ENCODE results near the gene FBN2.

DNA sequence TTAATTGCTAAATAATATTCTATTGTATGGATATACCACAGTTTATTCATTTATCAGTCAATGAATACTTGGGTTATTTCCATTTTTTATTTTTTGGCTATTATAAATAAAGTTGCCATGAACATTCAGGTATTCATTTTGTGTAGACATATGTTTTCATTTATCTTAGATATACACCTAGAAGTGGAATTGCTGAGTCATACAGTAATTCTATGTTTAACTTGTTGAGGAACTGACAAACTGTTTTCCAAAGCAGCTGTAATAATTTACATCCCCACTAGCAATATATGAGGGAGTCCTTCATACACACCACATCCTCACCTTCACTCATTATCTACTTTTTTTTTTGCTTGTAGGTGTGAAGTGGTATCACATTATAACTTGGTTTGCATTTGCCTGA, 123.6 kb downstream of the FBN2 start:
- TF ChIP-seq, protein P1, sequence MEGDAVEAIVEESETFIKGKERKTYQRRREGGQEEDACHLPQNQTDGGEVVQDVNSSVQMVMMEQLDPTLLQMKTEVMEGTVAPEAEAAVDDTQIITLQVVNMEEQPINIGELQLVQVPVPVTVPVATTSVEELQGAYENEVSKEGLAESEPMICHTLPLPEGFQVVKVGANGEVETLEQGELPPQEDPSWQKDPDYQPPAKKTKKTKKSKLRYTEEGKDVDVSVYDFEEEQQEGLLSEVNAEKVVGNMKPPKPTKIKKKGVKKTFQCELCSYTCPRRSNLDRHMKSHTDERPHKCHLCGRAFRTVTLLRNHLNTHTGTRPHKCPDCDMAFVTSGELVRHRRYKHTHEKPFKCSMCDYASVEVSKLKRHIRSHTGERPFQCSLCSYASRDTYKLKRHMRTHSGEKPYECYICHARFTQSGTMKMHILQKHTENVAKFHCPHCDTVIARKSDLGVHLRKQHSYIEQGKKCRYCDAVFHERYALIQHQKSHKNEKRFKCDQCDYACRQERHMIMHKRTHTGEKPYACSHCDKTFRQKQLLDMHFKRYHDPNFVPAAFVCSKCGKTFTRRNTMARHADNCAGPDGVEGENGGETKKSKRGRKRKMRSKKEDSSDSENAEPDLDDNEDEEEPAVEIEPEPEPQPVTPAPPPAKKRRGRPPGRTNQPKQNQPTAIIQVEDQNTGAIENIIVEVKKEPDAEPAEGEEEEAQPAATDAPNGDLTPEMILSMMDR (conservative IDR thresholded peaks at IDR 0.05; ENCODE audit: low read length): no peak
- TF ChIP-seq EZH2phosphoT487 (IDR thresholded peaks at IDR 0.05; ENCODE audit: borderline replicate concordance): no peak

Measured in Loucy (cell line).